SK-N-SH (cell line): ENCODE measurements around the gene TP53I11. TPM values are rescaled to one million over a fixed set of nuclear protein-coding genes. Genes with fewer than 3 reads are reported as not detected.

Source experiments
- CTCF ChIA-PET: fragments of 300-600, 350-600 bp; formaldehyde crosslinking; extraction: SDS; loops from one replicate; lab custom pipeline; 2021; lab: Yijun Ruan, JAX
- POLR2A ChIA-PET: fragments of 350-600 bp; sonication (Branson Sonifier 250); formaldehyde crosslinking; extraction: SDS; loops from one replicate; lab custom pipeline; 2020; ENCODE audit warnings: antibody characterized with exemption, inconsistent platforms; lab: Yijun Ruan, JAX
- DNase-seq: peaks from one replicate; pipeline ENCODE4 v3.0.0; 2012
- H2AFZ ChIP-seq: fragments of 200-600 bp; sonication (generic); 2 replicates; pipeline ENCODE4 v1.8.1; 2016; ENCODE audit warnings: antibody characterized with exemption, mild to moderate bottlenecking, low read depth
- H3F3A ChIP-seq: fragments of 200-600 bp; sonication (generic); replicated peaks from 2 replicates; pipeline ENCODE3; 2016; ENCODE audit warnings: antibody characterized with exemption, mild to moderate bottlenecking; ENCODE audit not compliant: insufficient read depth
- H3K27ac ChIP-seq, 2 experiments: fragments of 200-500 bp in 1 of 2; fragments of 200-600 bp in 1 of 2; sonication (Bioruptor generic) in 1 of 2; sonication (generic), shearing (Covaris generic) in 1 of 2; 2 replicates each; pipeline versions ENCODE4 v1.5.1 to v1.6.1; 2014 to 2016; ENCODE audit warnings: low read depth in 2 of 2, inconsistent platforms in 1 of 2, low read length in 1 of 2, mild to moderate bottlenecking in 1 of 2, mixed read lengths in 1 of 2
- H3K27me3 ChIP-seq: fragments of 200-600 bp; sonication (generic), shearing (Covaris generic); 2 replicates; pipeline ENCODE4 v1.6.1; 2016; ENCODE audit warnings: mixed run types; ENCODE audit not compliant: insufficient read depth
- H3K36me3 ChIP-seq, 2 experiments: fragments of 200-500 bp in 1 of 2; fragments of 200-600 bp in 1 of 2; sonication (Bioruptor generic) in 1 of 2; sonication (generic) in 1 of 2; replicated peaks in 1 of 2; 2 replicates each; pipeline versions ENCODE3 to v1.5.1; 2014 to 2016; ENCODE audit warnings: low read length in 1 of 2, mild to moderate bottlenecking in 1 of 2; ENCODE audit not compliant: insufficient read depth in 2 of 2, control insufficient read depth in 1 of 2
- H3K4me1 ChIP-seq, 2 experiments: fragments of 200-500 bp in 1 of 2; fragments of 200-600 bp in 1 of 2; sonication (Bioruptor generic) in 1 of 2; sonication (generic), shearing (Covaris generic) in 1 of 2; 2 replicates each; pipeline versions ENCODE4 v1.5.1 to v1.6.1; 2014 to 2016; ENCODE audit warnings: low read depth in 1 of 2, low read length in 1 of 2, mixed run types in 1 of 2; ENCODE audit not compliant: insufficient read depth in 2 of 2, control insufficient read depth in 1 of 2
- H3K4me2 ChIP-seq: fragments of 200-600 bp; sonication (generic), shearing (Covaris generic); 2 replicates; pipeline ENCODE4 v1.6.1; 2017; ENCODE audit warnings: mixed run types
- H3K4me3 ChIP-seq, 2 experiments: fragments of 200-500 bp in 1 of 2; fragments of 200-600 bp in 1 of 2; sonication (Bioruptor generic) in 1 of 2; sonication (generic), shearing (Covaris generic) in 1 of 2; 2 replicates each; pipeline versions ENCODE4 v1.5.1 to v1.8.1; 2014 to 2016; ENCODE audit warnings: low read depth in 2 of 2, inconsistent platforms in 1 of 2, low read length in 1 of 2, mild to moderate bottlenecking in 1 of 2, mixed read lengths in 1 of 2, moderate library complexity in 1 of 2
- H3K79me2 ChIP-seq: fragments of 200-600 bp; sonication (generic); 2 replicates; pipeline ENCODE4 v1.8.1; 2017; ENCODE audit warnings: mild to moderate bottlenecking; ENCODE audit not compliant: insufficient read depth
- H3K9ac ChIP-seq: fragments of 200-600 bp; sonication (generic); 2 replicates; pipeline ENCODE4 v1.6.1; 2017; ENCODE audit warnings: mixed run types
- H3K9me2 ChIP-seq: fragments of 200-600 bp; sonication (generic); 2 replicates; pipeline ENCODE4 v1.6.1; 2017; ENCODE audit warnings: mixed run types
- H3K9me3 ChIP-seq: fragments of 200-600 bp; sonication (generic); 2 replicates; pipeline ENCODE4 v1.6.1; 2017; ENCODE audit warnings: mixed run types, mild to moderate bottlenecking, moderate library complexity
- H4K20me1 ChIP-seq: fragments of 200-600 bp; sonication (generic); 2 replicates; pipeline ENCODE4 v1.6.1; 2017; ENCODE audit warnings: mild to moderate bottlenecking, mixed run types; ENCODE audit not compliant: insufficient read depth
- CHD2 ChIP-seq: fragments of 150-350 bp; IDR thresholded peaks from 2 replicates; pipeline ENCODE4 v1.6.1; 2018; ENCODE audit warnings: low read length; ENCODE audit not compliant: partially characterized antibody
- EZH2phosphoT487 ChIP-seq: fragments of 200-600 bp; sonication (generic); IDR thresholded peaks from 2 replicates; pipeline ENCODE4 v1.6.1; 2017; ENCODE audit warnings: low read depth, mixed run types, mild to moderate bottlenecking, antibody characterized with exemption, moderate library complexity, borderline replicate concordance
- FOSL2 ChIP-seq: IDR thresholded peaks from 2 replicates; pipeline ENCODE4 v1.4.0; 2012; ENCODE audit warnings: low read depth, mild to moderate bottlenecking, moderate library complexity, borderline replicate concordance
- FOXJ3 ChIP-seq: sonication (generic); formaldehyde crosslinking; IDR thresholded peaks from 2 replicates; pipeline ENCODE4 v1.5.1; 2020; ENCODE audit warnings: mild to moderate bottlenecking, missing genetic modification reagents
- FOXM1 ChIP-seq: IDR thresholded peaks from 2 replicates; pipeline ENCODE4 v1.4.0; 2012; ENCODE audit warnings: low read depth, mild to moderate bottlenecking
- GATA2 ChIP-seq: sonication (generic); formaldehyde crosslinking; IDR thresholded peaks from 2 replicates; pipeline ENCODE4 v1.5.0; 2020; ENCODE audit warnings: mild to moderate bottlenecking, missing genetic modification reagents
- JUND ChIP-seq: IDR thresholded peaks from 2 replicates; pipeline ENCODE4 v1.4.0; 2012
- MXI1 ChIP-seq: IDR thresholded peaks from 2 replicates; pipeline ENCODE4 v1.6.1; 2012; ENCODE audit warnings: mild to moderate bottlenecking, low read depth, low read length, improper control_type of control experiment
- POLR2AphosphoS5 ChIP-seq: IDR thresholded peaks from 2 replicates; pipeline ENCODE4 v1.6.1; 2012; ENCODE audit warnings: low read depth, low read length
- RAD21 ChIP-seq: IDR thresholded peaks from 2 replicates; pipeline ENCODE4 v1.6.1; 2012; ENCODE audit warnings: mild to moderate bottlenecking, low read length
- RXRA ChIP-seq: IDR thresholded peaks from 2 replicates; pipeline ENCODE4 v1.4.0; 2012; ENCODE audit warnings: low read depth, mild to moderate bottlenecking, borderline replicate concordance
- SMC3 ChIP-seq: IDR thresholded peaks from 2 replicates; pipeline ENCODE4 v1.6.1; 2012; ENCODE audit warnings: low read depth, low read length, improper control_type of control experiment
- TEAD4 ChIP-seq: IDR thresholded peaks from 2 replicates; pipeline ENCODE4 v1.4.0; 2012; ENCODE audit warnings: mild to moderate bottlenecking, borderline replicate concordance; ENCODE audit not compliant: insufficient read depth
- ZBTB33 ChIP-seq: IDR thresholded peaks from 2 replicates; pipeline ENCODE4 v1.4.0; 2012; ENCODE audit warnings: low read depth, borderline replicate concordance
- WGBS: methylation state at CpG from one replicate; pipeline ENCODE4 v1.1.6; 2017; ENCODE audit warnings: low lambda C conversion rate; 5-methylcytosine and 5-hydroxymethylcytosine counted together
- polyA plus RNA-seq, 3 experiments: library from polyadenylated mRNA; depleted of rRNA; stranded (reverse); fragments of >200 nt; gene quantifications; 2 replicates each; pipeline ENCODE4 v1.2.3, GENCODE V29; 2012
- TF ChIP-seq, protein P1 (sequence below): fragments of 150-350 bp; IDR thresholded peaks from 2 replicates; pipeline ENCODE4 v1.6.1; 2016; ENCODE audit warnings: mild to moderate bottlenecking, low read depth, low read length
- TF ChIP-seq, protein P2 (sequence below): IDR thresholded peaks from 2 replicates; pipeline ENCODE4 v1.4.0; 2012; ENCODE audit warnings: low read depth

Gene TP53I11
- polyA plus RNA-seq, 1 of the 3 experiments (the other 2 are of a cell fraction), result 6.6 TPM

GRCh38 chr11:44964526-44965209, 14.0 kb upstream of the TP53I11 start:
- Histone ChIP-seq H4K20me1 (no peaks in the 10 kb centered on the region), H3K9ac (no peak overlapping the region), H3K4me1 (no peaks in the 10 kb centered on the region; a peak in 1 of 4 replicates), H3K4me3 (no peak overlapping the region), H3K9me3 (no peaks in the 10 kb centered on the region), H2AFZ (no peak overlapping the region), H3K9me2 (no peaks in the 10 kb centered on the region), H3F3A (no peaks in the 10 kb centered on the region), H3K27me3 (peaks cover 6% of the 10 kb centered on the region; the same call in 1 of the 2 replicates), H3K27ac (no peak overlapping the region), H3K79me2 (no peaks in the 10 kb centered on the region), H3K36me3 (no peaks in the 10 kb centered on the region), H3K4me2 (no peak overlapping the region)
- DNase-seq, result no peak
- ChIA-PET POLR2A (no interaction called here), CTCF (interaction anchor here (1.0 to 5.6 kb wide), 4 partner anchors 12 to 139 kb away, joined by 3 to 35 read pairs (median 6); no protein-coding TSS in a partner anchor)
- TF ChIP-seq RXRA (no peak), MXI1 (no peak), RAD21 (no peak), ZBTB33 (no peak), POLR2AphosphoS5 (no peak), TEAD4 (no peak), FOSL2 (no peak), EZH2phosphoT487 (no peak), CHD2 (no peak), JUND (no peak), FOXM1 (no peak), SMC3 (no peak), GATA2 (CRISPR knock-in tag) (no peak), FOXJ3 (CRISPR knock-in tag) (no peak)
- TF ChIP-seq, protein P1, sequence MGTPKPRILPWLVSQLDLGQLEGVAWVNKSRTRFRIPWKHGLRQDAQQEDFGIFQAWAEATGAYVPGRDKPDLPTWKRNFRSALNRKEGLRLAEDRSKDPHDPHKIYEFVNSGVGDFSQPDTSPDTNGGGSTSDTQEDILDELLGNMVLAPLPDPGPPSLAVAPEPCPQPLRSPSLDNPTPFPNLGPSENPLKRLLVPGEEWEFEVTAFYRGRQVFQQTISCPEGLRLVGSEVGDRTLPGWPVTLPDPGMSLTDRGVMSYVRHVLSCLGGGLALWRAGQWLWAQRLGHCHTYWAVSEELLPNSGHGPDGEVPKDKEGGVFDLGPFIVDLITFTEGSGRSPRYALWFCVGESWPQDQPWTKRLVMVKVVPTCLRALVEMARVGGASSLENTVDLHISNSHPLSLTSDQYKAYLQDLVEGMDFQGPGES, result no peak
- TF ChIP-seq, protein P2, sequence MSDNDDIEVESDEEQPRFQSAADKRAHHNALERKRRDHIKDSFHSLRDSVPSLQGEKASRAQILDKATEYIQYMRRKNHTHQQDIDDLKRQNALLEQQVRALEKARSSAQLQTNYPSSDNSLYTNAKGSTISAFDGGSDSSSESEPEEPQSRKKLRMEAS, result no peak
- WGBS, result 79% methylated on average over 9 of the region's 9 CpGs
